SKM-1 (cell line): ENCODE results near the gene NXT1.
A peak's percentile ranks its signal among the peaks of the same experiment; 100 is the strongest.

ENCODE experiments used
- DNase-seq: peaks from one replicate; lab custom pipeline; 2025; ENCODE audit not compliant: unreplicated experiment; lab: John Stamatoyannopoulos, UW

The NXT1 gene

GRCh38 chr20:23358923-23359593, 8.5 kb downstream of the NXT1 start:
- DNase-seq = no peak

- DNase-seq = no peak
These were observed 9.9 kb downstream of the NXT1 start for GRCh38 chr20:23360531-23360930.

- no peak for DNase-seq
These were observed 10.5 kb downstream of the NXT1 start for GRCh38 chr20:23361119-23361475.

- DNase-seq = peak; percentile 93
These were observed 11.1 kb downstream of the NXT1 start, which contains the start of gene GZF1 for GRCh38 chr20:23361476-23362391. GZF1 (plus strand) TSS chr20:23362182; CDS start chr20:23364384, 2,202 bp downstream.

GRCh38 chr20:23362392-23363256, 12.0 kb downstream of the NXT1 start:
- no peak for DNase-seq

GRCh38 chr20:23363257-23363649, 12.7 kb downstream of the NXT1 start:
- no peak for DNase-seq

GRCh38 chr20:23365390-23366165, 15.0 kb downstream of the NXT1 start:
- no peak for DNase-seq

- no peak for DNase-seq
These were observed 15.8 kb downstream of the NXT1 start for GRCh38 chr20:23366384-23366783.

GRCh38 chr20:23367770-23368169, 17.2 kb downstream of the NXT1 start:
- no peak for DNase-seq

- DNase-seq = no peak
These were observed 17.9 kb downstream of the NXT1 start for GRCh38 chr20:23368316-23369071.

GRCh38 chr20:23369072-23369823, 18.7 kb downstream of the NXT1 start:
- no peak for DNase-seq

GRCh38 chr20:23370274-23370673, 19.7 kb downstream of the NXT1 start:
- DNase-seq = no peak

GRCh38 chr20:23370873-23371272, 20.3 kb downstream of the NXT1 start:
- DNase-seq = no peak

- DNase-seq = no peak
These were observed 20.9 kb downstream of the NXT1 start for GRCh38 chr20:23371496-23371895.

GRCh38 chr20:23374441-23374840, 23.9 kb downstream of the NXT1 start:
- no peak for DNase-seq

- no peak for DNase-seq
These were observed 25.2 kb downstream of the NXT1 start for GRCh38 chr20:23375827-23376226.

GRCh38 chr20:23379772-23380171, 29.2 kb downstream of the NXT1 start:
- DNase-seq = no peak

- DNase-seq = no peak
These were observed 31.3 kb downstream of the NXT1 start for GRCh38 chr20:23381876-23382275.
